Tibial nerve (tissue), 4 donors: ENCODE data around the gene LGALS9C.
"Not testable (repeated sequence)": the region's sequence is repeated elsewhere in the genome, so short reads cannot be mapped to it uniquely, and the experiment has no call there.

Experiments
- CTCF ChIP-seq, 5 experiments: fragments of 200-600 bp in 3 of 5; fragments of 450-650 bp in 2 of 5; sonication (generic) in 3 of 5; IDR thresholded peaks; one replicate each; pipeline ENCODE4 v1.5.1; 2016 to 2019; ENCODE audit warnings: antibody characterized with exemption in 5 of 5, mild to moderate bottlenecking in 3 of 5, moderate library complexity in 2 of 5
- EP300 ChIP-seq, 2 donors: sonication (generic); formaldehyde crosslinking; IDR thresholded peaks; one replicate each; pipeline ENCODE4 v1.6.1; 2017; ENCODE audit warnings: antibody characterized with exemption in 2 of 2, mild to moderate bottlenecking in 1 of 2
- POLR2A ChIP-seq, 2 donors: fragments of 450-650 bp; IDR thresholded peaks; one replicate each; pipeline ENCODE4 v1.6.1; 2017; ENCODE audit warnings: antibody characterized with exemption in 2 of 2, mild to moderate bottlenecking in 2 of 2, moderate library complexity in 2 of 2

GRCh38 chr17:18463831-18464502 is 12.6 kb upstream of the LGALS9C start:
- not testable (repeated sequence) for TF ChIP-seq CTCF, POLR2A, EP300 (IDR thresholded peaks at IDR 0.05)
